Measurements from ENCODE around the gene SPATA31A3.
"Not testable (repeated sequence)": the region's sequence is repeated elsewhere in the genome, so short reads cannot be mapped to it uniquely, and the experiment has no call there.

SPATA31A3 gene

DNA sequence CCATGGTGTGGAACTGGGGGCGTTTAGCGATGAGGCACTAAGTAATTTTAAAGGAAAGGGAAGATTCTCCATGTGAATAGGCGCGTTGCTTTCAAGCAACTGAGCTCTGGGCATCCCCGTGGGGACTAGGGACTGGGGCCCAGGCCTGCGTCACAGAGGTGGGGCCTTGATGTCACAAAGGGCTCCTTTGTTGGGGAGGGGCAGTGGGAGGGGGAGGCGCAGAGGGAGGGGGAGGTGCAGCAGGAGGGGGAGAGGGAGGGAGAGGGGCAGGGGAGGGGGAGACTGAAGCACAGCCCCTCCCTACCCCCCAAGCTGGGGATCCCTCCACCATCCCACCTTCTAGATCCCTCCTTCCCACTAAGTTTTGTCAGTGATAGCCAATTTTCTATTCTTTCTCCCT lies at the start of gene SPATA31A3:
TSS of gene SPATA31A3 (minus strand) at position 101 of the 400 bp plus-strand sequence. CDS start at position 72, 29 bp downstream.
- not testable (repeated sequence) for DNase-seq (ENCODE audit: low read depth)

DNA sequence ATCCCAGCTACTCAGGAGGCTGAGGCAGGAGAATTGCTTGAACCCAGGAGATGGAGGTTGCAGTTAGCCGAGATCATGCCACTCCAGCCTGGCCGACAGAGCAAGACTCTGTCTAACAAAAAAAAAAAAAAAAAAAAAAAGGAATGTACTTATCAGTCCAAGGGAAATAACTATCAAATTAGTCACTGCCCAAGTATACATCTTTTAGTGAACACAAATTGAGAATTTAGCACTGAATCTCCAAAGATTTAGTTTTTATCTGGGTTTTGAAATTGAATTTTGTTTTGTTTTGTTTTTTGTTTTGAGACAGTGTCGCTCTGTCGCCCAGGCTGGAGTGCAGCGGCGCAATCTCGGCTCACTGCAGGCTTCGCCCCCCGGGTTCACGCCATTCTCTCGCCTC lies 39.8 kb downstream of the SPATA31A3 start:
- DNase-seq (ENCODE audit: low read depth), result not testable (repeated sequence)

GRCh38 chr9:66942400-66943155 lies 49.8 kb downstream of the SPATA31A3 start:
- not testable (repeated sequence) for DNase-seq (ENCODE audit: low read depth)

DNA sequence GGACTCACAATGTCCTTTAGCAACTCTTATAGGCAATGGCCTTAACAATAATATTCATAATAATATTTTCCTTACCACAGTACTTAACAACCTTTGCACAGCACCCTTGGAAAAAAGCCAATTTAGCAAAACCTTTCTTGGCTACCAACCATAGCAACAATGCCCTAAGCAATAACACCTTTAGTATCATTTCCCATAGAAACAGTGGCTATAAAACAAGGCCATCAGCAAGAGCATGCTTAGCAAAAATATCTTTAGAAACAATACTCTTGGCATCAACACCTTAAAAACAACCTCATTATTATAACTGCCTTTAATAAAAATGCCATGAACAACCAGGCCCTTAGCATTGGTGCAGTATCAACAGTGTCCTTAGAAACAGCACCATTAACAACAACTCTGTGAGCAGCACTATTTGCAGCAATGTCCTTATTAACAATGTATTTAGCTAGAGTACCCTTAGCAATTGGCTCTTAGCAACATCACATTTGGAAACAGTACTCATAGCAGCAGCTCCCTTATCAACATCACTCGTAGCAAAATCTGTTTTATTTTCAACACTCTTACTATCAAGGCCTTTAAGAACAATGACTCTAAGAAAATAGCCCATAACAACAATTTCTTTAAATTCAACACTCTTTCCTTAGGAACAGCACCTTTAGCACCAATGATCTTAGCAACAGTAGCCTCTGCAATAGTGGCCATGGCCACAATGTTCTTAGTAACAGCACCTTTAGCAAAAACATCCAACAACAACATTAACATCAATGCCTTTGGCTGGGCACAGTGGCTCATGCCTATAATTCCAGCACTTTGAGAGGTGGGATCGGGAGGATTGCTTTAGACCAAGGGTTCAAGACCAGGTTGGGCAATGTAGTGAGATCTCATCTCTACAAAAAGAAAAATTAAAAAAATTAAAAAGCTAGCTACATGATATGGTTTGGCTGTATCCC lies 52.2 kb downstream of the SPATA31A3 start:
- not testable (repeated sequence) for DNase-seq (ENCODE audit: low read depth)

DNA sequence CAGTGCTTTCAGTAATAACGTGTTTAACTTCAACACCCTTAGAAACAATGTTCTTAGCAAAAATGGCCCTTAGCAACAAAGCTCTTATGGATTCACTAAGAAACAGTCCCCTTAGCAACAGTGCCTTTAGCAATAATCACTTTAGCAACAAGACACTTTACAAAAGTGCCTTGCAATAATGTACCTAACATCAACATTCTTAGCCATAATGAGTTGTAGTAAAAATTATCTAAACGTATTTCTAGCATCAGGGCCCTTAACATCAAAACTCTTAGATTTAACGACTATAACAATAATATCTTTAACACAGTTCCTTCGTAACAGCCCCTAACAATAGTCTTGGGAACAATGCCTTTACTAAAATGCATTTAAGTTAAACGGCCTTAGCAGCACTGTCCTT lies 54.0 kb downstream of the SPATA31A3 start:
- not testable (repeated sequence) for DNase-seq (ENCODE audit: low read depth)

GRCh38 chr9:66937662-66938061 lies 54.7 kb downstream of the SPATA31A3 start:
- DNase-seq (ENCODE audit: low read depth), result not testable (repeated sequence)

Measured in activated T-cell treated with anti-CD3 and anti-CD28 coated beads for 48 hours (primary cell).